GM19438 (cell line): Measurements from ENCODE around the gene CLDN14.

Experiments
- ATAC-seq: cut with Tn5 transposase; IDR thresholded peaks from one replicate; pipeline ENCODE4 v1.9.1; 2021; ENCODE audit warnings: low read depth; ENCODE audit not compliant: unreplicated experiment

The CLDN14 gene

GRCh38 chr21:36436829-36437744 lies 42.8 kb downstream of the CLDN14 start:
- ATAC-seq = no peak

- no peak for ATAC-seq
Observed at GRCh38 chr21:36434144-36434543, 45.8 kb downstream of the CLDN14 start.

DNA sequence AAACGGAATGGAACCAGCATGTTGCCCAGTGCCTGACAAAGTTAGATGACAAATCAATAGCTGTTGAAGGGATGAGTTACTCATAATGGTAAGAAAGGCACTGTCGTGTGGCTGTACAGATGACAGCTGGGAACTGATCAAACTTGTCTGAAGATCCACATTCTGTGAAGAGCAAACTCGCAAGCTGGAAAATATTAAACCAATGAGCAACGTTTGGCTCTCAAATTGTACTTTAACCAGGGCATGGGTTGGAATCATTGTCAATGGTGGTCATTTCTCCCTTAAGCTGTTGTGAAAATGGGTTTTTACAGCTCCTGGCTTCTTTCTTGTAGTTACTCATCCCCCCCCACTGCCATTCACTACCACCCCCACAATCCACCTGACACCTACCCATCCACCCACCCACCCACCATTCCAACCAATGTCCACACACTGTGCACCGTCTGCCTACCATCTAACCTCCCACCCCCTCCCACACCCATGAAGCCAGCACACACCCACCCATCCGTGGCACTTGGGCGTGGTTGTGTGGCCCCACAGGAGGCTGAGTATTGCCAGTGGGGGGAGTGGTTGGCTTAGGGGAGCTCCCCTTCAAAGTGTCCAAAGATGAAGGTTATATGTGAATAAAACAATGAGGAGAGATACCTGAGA lies 46.7 kb downstream of the CLDN14 start:
- no peak for ATAC-seq

- ATAC-seq = no peak
Observed at GRCh38 chr21:36431252-36431651, 48.7 kb downstream of the CLDN14 start.

DNA sequence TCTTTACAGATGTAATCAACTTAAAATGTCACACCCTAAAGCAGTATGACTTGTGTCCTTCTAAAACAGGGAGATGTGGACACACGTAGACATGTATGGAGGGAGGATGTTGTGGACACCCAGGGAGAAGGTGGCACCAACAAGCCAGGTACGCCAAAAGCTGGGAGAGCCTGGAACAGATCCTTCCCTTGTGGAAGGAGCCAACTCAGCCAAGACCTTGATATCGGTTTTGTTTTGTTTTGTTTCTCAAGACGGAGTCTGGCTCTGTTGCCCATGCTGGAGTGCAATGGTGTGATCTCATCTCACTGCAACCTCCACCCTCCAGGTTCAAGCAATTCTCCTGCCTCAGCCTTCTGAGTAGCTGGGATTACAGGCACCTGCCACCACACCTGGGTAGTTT lies 49.1 kb downstream of the CLDN14 start:
- ATAC-seq = no peak

GRCh38 chr21:36429947-36430546 lies 49.9 kb downstream of the CLDN14 start:
- ATAC-seq = peak; percentile 87

- ATAC-seq = no peak
Observed at GRCh38 chr21:36428761-36429432, 51.0 kb downstream of the CLDN14 start.

DNA sequence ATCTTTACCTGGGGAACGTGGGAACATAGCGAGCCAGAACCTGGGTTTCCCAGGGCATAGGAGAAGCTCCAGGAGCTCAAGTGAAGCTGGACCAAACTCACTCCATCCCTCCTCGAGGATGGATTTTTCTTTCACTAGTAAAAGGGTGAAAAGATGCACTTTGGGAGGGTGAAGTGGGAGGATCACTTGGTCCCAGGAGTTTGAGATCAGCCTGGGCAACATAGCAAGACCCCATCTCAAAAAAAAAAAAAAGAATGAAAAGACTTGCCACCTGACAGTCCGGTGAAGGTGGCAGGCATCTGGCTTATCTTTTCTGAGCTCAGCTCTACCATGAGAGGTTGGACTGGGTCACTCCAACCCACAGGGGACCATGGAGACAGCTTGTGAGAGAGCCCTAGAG lies 52.4 kb downstream of the CLDN14 start:
- ATAC-seq = no peak

DNA sequence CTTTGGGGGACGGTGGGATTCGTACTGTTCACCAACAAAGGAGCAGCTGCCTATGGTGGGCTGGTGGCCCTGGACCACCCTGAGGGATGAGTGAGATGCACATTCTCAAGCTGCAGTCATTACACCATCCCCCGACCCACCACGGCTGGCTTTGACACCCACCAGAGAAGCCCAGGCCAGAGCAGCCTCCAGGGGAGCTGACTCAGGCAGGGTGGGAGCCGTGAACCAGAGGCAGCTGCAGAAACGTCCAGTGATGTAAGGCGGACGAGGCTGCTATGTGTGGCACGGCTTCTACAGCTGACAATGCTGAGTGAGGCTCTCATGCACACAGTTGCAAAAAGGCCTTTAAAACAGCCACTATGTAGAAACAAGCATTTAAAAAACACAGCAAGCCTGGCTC lies 54.6 kb downstream of the CLDN14 start:
- no peak for ATAC-seq

DNA sequence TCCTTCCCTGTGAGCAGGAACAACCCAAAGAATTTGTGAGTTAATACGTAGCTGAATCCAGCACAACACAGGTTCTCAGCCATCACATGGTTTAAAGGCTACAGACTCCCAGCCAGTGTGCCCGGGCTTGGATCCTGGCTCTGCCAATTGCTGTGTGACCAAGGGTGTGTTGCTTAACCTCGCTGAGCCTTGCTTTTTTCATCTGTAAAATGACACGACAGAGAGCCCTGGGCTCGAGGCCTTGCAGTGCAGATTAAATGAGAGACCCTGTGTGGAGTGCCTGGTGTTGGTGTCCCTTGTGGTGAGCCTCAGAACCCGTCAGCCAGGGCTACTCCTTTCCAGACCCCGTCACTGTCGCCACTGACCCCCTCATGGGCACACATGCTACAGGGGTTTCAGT lies 55.3 kb downstream of the CLDN14 start:
- no peak for ATAC-seq

GRCh38 chr21:36423771-36424433 lies 56.0 kb downstream of the CLDN14 start:
- ATAC-seq = no peak

- ATAC-seq = no peak
Observed at GRCh38 chr21:36422279-36423098, 57.4 kb downstream of the CLDN14 start.

GRCh38 chr21:36420571-36421339 lies 59.2 kb downstream of the CLDN14 start:
- ATAC-seq = no peak

DNA sequence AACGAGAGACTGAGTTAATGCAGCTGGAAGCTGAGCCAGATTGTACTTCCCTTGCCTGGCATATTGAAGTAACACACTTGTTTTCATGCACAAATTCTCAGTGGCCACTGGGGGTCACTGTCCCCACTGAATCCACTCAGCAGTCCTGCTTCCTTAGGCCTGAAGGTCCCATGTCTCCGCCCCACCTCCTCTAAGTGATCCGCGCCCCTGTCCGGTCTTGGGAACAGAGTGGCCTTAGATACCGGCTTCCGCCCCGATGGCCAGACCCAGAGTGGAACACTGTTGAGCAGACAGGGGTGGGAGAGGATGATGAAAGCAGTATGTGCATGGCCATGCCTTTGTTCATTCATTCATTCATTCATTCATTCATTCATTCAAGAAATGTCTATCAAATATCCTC lies 59.9 kb downstream of the CLDN14 start:
- ATAC-seq = no peak

- no peak for ATAC-seq
Observed at GRCh38 chr21:36419241-36419640, 60.7 kb downstream of the CLDN14 start.

GRCh38 chr21:36415375-36415774 lies 64.5 kb downstream of the CLDN14 start:
- no peak for ATAC-seq

- no peak for ATAC-seq
Observed at GRCh38 chr21:36412916-36413315, 67.0 kb downstream of the CLDN14 start.

DNA sequence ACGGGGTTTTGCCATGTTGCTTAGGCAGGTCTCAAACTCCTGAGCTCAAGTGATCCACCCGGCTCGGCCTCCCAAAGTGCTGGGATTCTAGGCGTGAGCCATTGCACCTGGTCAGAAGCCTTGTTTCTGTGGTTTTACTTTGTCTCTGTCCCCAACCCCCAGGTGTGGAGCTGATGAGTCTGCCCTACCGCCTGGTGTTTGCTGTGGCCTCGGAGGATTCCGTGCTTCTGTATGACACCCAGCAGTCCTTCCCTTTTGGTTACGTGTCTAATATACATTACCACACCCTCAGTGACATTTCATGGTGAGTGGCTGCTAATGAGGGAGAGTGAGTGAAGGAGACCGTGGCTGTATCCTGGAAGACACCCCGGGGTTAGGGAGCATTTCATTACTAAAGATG lies 68.6 kb downstream of the CLDN14 start:
- no peak for ATAC-seq
